ENCODE data around the gene INSC.

Gene INSC

DNA sequence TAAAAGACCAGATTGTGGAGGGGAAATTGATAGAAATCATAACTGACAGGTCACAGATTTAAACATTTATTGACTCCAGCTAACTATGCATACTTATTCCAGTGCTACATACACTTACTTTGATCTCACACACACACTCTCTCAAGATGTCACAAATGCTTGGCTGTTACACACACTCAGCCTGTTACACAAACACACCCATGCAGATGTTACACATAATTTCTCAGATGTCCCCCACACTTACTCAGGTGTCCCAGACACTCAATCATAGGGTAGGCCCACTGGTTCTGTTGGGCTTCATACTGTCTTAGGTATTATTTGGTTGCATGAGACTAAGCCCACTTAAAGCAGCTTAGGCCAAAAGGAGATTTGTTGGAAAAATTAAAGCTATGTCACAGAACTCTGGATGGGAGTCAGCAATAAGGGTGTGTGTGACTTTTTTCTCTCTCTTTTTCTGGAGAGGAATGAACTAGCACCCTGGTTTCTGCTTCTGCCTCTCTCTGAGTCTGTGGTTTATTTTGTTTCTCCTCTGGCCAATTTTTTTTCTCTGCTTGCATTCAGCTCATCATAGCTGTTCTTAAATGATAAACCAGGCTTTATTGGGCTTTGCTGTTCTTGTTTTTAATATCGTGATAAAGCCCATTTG lies 179.4 kb downstream of the INSC start:
- Histone ChIP-seq H3K27ac (ENCODE audit: low read depth, low read length) (no peak overlapping the region), H3K4me3 (ENCODE audit: low read depth, low read length) (no peak overlapping the region), H3K36me3 (ENCODE audit: control insufficient read depth, insufficient read depth, low read length) (no peaks in the 10 kb centered on the region), H3K27me3 (ENCODE audit: control insufficient read depth, insufficient read depth, low read length) (no peaks in the 10 kb centered on the region), H3K9ac (ENCODE audit: low read length) (no peak overlapping the region), H3K4me1 (ENCODE audit: control insufficient read depth, insufficient read depth, low read length) (no peaks in the 10 kb centered on the region), H3K9me3 (ENCODE audit: control insufficient read depth, insufficient read depth, low read depth, low read length) (no peaks in the 10 kb centered on the region)

DNA sequence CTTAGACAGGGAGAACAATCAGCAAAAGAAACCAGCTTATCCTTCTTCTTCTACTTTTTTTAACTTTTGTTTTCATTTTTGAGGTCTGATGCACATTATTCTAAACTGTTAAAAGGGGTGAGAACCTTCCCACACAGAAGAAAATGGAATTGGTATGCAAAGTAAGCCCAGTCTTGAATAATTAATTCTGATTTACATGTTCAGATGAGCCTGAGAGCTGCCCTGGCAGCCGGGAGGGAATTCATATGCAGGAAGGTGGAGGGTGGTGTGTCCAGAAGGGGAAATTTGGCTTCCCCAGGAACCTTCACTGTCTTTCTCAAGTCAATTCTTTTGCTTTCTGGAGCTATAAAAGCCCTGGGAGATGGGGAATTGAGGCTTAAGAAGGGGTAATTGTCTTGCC lies 181.0 kb downstream of the INSC start:
- Histone ChIP-seq H3K9ac (ENCODE audit: low read length) (no peak overlapping the region), H3K9me3 (ENCODE audit: control insufficient read depth, insufficient read depth, low read depth, low read length) (no peaks in the 10 kb centered on the region), H3K4me1 (ENCODE audit: control insufficient read depth, insufficient read depth, low read length) (no peaks in the 10 kb centered on the region), H3K27ac (ENCODE audit: low read depth, low read length) (no peak overlapping the region), H3K27me3 (ENCODE audit: control insufficient read depth, insufficient read depth, low read length) (no peaks in the 10 kb centered on the region), H3K4me3 (ENCODE audit: low read depth, low read length) (no peak overlapping the region), H3K36me3 (ENCODE audit: control insufficient read depth, insufficient read depth, low read length) (no peaks in the 10 kb centered on the region)
